Breast epithelium (tissue), 4 donors: ENCODE results near the gene COL25A1. TPM values are rescaled to one million over a fixed set of nuclear protein-coding genes. Genes with fewer than 3 reads are reported as not detected.
"Not testable (repeated sequence)": the region's sequence is repeated elsewhere in the genome, so short reads cannot be mapped to it uniquely, and the experiment has no call there.

Source experiments
- DNase-seq, 2 donors: peaks; one replicate each; pipeline ENCODE4 v3.0.0-alpha.2; 2019; ENCODE audit warnings: low spot score in 2 of 2
- H3K27ac ChIP-seq, 2 donors: fragments of 200-600 bp; sonication (generic) in 1 of 2; one replicate each; pipeline ENCODE4 v1.5.1; 2016 to 2019; ENCODE audit warnings: mild to moderate bottlenecking in 1 of 2
- H3K27me3 ChIP-seq, 2 donors: fragments of 200-600 bp; sonication (generic) in 1 of 2; one replicate each; pipeline versions ENCODE4 v1.5.1 to v1.6.0; 2017 to 2019; ENCODE audit warnings: control low read depth in 1 of 2, mild to moderate bottlenecking in 1 of 2
- H3K36me3 ChIP-seq: fragments of 200-600 bp; one replicate; pipeline ENCODE4 v1.5.1; 2019
- H3K4me1 ChIP-seq, 2 donors: fragments of 200-600 bp; sonication (generic); one replicate each; pipeline ENCODE4 v1.5.1; 2016 to 2019; ENCODE audit warnings: control low read depth in 1 of 2
- H3K4me3 ChIP-seq, 3 donors: fragments of 200-600 bp; sonication (generic); 1 replicate in 2 of 3; 2 replicates in 1 of 3; pipeline ENCODE4 v1.5.1; 2016 to 2019; ENCODE audit warnings: mild to moderate bottlenecking in 3 of 3, moderate library complexity in 2 of 3
- H3K9me3 ChIP-seq, 2 donors: fragments of 200-600 bp; sonication (generic) in 1 of 2; one replicate each; pipeline ENCODE4 v1.5.1; 2016 to 2019; ENCODE audit warnings: control low read depth in 1 of 2
- POLR2A ChIP-seq: fragments of 450-650 bp; IDR thresholded peaks from one replicate; pipeline ENCODE4 v1.6.1; 2016; ENCODE audit warnings: antibody characterized with exemption, mild to moderate bottlenecking, moderate library complexity
- POLR2AphosphoS5 ChIP-seq, 3 donors: sonication (generic); formaldehyde crosslinking; IDR thresholded peaks; one replicate each; pipeline ENCODE4 v1.6.1; 2017; ENCODE audit warnings: antibody characterized with exemption in 3 of 3
- intact Hi-C: fragments of 100-400 bp; cut with DNase I; formaldehyde crosslinking; loops from one replicate; pipeline ENCODE4 v1.15.1; 2023; ENCODE audit warnings: low total_unique reads
- total RNA-seq, 3 donors: library from RNA; depleted of rRNA; stranded (reverse); fragments of >200 nt; gene quantifications; one replicate each; pipeline ENCODE4 v1.1.0, GENCODE V29; 2016
- TF ChIP-seq, protein P1 (sequence below), 3 donors: fragments of 450-650 bp; IDR thresholded peaks; one replicate each; pipeline ENCODE4 v1.5.1; 2016 to 2017; ENCODE audit warnings: antibody characterized with exemption in 3 of 3, mild to moderate bottlenecking in 3 of 3, moderate library complexity in 3 of 3

Gene COL25A1
- total RNA-seq, 3 donors from 2014 or later, result 2.6 to 11.0 (median 2.8) TPM

DNA sequence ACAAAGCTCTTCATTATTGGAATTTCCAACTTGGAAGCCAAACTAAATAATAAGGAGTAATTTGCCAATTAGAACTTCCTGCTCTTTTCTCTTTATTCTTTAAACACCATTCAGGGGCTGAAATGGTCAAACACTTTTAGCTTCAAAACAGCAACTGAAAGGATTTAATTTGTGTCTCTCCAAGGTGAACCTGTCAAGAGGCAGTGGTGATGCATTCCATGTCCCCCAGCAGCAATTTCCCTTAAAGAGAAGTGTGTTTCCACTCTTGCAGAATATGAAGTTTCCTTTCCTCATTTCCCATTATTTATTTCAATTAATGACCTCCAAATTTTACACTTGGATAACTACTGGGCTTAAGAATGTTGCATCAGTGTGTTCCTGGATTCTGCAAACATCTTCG, 156.0 kb downstream of the COL25A1 start:
- H3K36me3 ChIP-seq, result no peaks in the 10 kb centered on the region
- no peaks in the 10 kb centered on the region for H3K27me3 ChIP-seq
- peaks cover 4 to 15% of the 10 kb centered on the region in 2 donors for H3K9me3 ChIP-seq
- no peak overlapping the region for H3K27ac ChIP-seq
- H3K4me3 ChIP-seq, result no peak overlapping the region
- TF ChIP-seq POLR2A (no peak), POLR2AphosphoS5 (IDR thresholded peaks at IDR 0.05) (no peak)
- TF ChIP-seq, protein P1, sequence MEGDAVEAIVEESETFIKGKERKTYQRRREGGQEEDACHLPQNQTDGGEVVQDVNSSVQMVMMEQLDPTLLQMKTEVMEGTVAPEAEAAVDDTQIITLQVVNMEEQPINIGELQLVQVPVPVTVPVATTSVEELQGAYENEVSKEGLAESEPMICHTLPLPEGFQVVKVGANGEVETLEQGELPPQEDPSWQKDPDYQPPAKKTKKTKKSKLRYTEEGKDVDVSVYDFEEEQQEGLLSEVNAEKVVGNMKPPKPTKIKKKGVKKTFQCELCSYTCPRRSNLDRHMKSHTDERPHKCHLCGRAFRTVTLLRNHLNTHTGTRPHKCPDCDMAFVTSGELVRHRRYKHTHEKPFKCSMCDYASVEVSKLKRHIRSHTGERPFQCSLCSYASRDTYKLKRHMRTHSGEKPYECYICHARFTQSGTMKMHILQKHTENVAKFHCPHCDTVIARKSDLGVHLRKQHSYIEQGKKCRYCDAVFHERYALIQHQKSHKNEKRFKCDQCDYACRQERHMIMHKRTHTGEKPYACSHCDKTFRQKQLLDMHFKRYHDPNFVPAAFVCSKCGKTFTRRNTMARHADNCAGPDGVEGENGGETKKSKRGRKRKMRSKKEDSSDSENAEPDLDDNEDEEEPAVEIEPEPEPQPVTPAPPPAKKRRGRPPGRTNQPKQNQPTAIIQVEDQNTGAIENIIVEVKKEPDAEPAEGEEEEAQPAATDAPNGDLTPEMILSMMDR (IDR thresholded peaks at IDR 0.05), result no peak
- DNase-seq, result no peak
- no peaks in the 10 kb centered on the region for H3K4me1 ChIP-seq
- intact Hi-C loops, result no loop called here

GRCh38 chr4:109138125-109138524, 164.3 kb downstream of the COL25A1 start:
- H3K36me3 ChIP-seq, intact Hi-C loops: not testable (repeated sequence)

DNA sequence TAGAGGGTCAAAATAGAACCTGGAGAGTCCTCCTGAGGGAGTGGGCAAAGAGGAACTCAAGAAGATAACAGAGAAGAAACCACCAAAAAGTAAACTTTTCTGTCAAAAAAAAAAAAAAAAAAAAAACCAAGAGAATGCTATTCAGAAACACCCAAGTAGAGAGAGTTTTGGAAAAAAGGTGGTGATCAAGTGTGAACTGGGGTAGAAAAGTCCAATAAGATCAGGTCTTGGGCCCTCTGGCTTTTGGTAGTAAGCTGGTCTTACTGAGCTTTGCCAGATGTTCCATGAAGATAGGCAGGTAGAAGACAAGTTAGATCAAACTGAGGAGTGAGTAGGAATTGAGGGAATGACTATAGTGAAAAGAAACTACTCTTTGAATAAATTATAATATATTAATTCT, 167.5 kb downstream of the COL25A1 start:
- Histone ChIP-seq H3K27me3 (no peaks in the 10 kb centered on the region), H3K9me3 (no peaks in the 10 kb centered on the region), H3K4me1 (no peaks in the 10 kb centered on the region), H3K4me3 (no peak overlapping the region), H3K27ac (no peak overlapping the region), H3K36me3 (no peaks in the 10 kb centered on the region)
- no peak for DNase-seq
- intact Hi-C loops, result no loop called here
- TF ChIP-seq POLR2AphosphoS5 (IDR thresholded peaks at IDR 0.05) (no peak), POLR2A (no peak)
- TF ChIP-seq, protein P1 (IDR thresholded peaks at IDR 0.05), result no peak

More at GRCh38 chr4:109138125-109138524, 164.3 kb downstream of the COL25A1 start:
- H3K9me3 ChIP-seq, result peaks cover 2 to 16% of the 10 kb centered on the region in 2 donors
- H3K27me3 ChIP-seq, DNase-seq, H3K27ac ChIP-seq, H3K4me3 ChIP-seq, H3K4me1 ChIP-seq: not testable (repeated sequence)

DNA sequence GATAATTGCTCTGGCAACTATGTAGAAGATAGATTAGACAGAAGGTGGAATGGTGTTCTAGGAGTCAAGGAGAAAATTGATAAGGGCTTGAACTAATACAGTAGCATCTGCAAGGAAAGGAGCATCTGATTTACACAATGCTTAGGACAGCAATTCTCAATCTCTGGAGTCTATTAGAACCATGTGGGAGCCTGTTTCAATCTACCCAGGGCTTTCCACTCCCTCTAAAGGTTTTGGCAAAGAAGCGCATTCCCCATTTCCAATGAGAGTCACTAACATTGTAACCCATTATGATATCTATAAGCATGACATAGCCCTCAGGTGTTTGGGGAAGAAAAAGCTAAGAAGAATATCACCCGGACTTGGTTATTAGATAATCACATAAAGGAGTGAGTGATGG, 168.2 kb downstream of the COL25A1 start:
- Histone ChIP-seq H3K27ac (no peak overlapping the region), H3K4me3 (no peak overlapping the region), H3K27me3 (no peaks in the 10 kb centered on the region), H3K36me3 (no peaks in the 10 kb centered on the region), H3K9me3 (no peaks in the 10 kb centered on the region), H3K4me1 (no peaks in the 10 kb centered on the region)
- no peak for DNase-seq
- TF ChIP-seq, protein P1 (IDR thresholded peaks at IDR 0.05), result no peak
- TF ChIP-seq POLR2AphosphoS5 (IDR thresholded peaks at IDR 0.05), result no peak
- no peak for TF ChIP-seq POLR2A
- intact Hi-C loops, result no loop called here

- no peaks in the 10 kb centered on the region for H3K36me3 ChIP-seq
- H3K4me3 ChIP-seq, result no peak overlapping the region
- H3K27me3 ChIP-seq, result no peaks in the 10 kb centered on the region
- H3K4me1 ChIP-seq, result no peaks in the 10 kb centered on the region
- H3K27ac ChIP-seq, result no peak overlapping the region
- intact Hi-C loops, result no loop called here
- no peak for DNase-seq
- no peaks in the 10 kb centered on the region for H3K9me3 ChIP-seq
- TF ChIP-seq POLR2A, result no peak
- TF ChIP-seq, protein P1 (IDR thresholded peaks at IDR 0.05), result no peak
- TF ChIP-seq POLR2AphosphoS5 (IDR thresholded peaks at IDR 0.05), result no peak
These were observed 170.9 kb downstream of the COL25A1 start for GRCh38 chr4:109131559-109131958.

DNA sequence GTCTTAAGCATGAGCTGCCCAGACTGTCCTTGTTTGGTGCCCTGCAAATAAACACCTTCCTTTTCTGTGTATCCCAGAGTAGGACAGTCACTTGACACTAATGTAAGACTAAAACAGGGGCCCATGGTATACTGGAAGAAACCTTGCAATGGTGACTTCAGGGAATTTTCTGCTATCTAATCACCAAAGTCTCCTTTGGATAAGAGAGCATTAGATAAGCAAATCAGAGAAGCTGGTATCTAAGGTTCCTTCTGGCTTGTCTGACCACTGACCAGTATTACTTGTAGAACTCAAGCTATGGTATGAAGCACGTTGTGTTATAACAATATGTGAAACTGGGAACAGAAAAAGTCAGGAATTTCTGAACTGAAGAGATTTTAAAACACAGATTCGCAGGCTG, 173.9 kb downstream of the COL25A1 start:
- Histone ChIP-seq H3K4me3 (no peak overlapping the region), H3K36me3 (no peaks in the 10 kb centered on the region), H3K27ac (no peak overlapping the region), H3K9me3 (no peaks in the 10 kb centered on the region), H3K4me1 (no peaks in the 10 kb centered on the region), H3K27me3 (no peaks in the 10 kb centered on the region)
- intact Hi-C loops, result no loop called here
- DNase-seq, result no peak
- TF ChIP-seq POLR2A, result no peak
- TF ChIP-seq, protein P1 (IDR thresholded peaks at IDR 0.05), result no peak
- TF ChIP-seq POLR2AphosphoS5 (IDR thresholded peaks at IDR 0.05), result no peak
